ENCODE results near the gene SLC44A1.

Gene SLC44A1

DNA sequence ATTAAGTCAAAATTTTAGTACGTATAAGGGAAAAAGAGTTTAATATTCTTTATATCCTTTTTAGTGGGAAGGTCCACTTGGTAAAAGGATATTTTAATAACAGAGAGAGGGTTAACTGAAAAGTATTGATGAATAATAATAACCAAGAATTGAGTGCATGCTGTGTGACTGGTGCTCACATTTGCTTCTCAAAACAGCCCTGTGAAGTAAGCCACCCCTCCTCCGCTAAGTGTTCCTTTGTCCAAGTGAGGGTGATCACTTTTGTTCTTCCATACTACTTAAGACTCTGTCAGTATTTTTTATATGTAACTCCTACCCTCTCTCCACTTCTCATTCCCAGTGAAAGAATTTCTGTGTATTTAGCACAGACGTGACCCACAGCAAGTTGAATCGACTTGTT lies 51.5 kb downstream of the SLC44A1 start:
- H3K9me3 ChIP-seq (ENCODE audit: severe bottlenecking) = no peaks in the 10 kb centered on the region
- H3K36me3 ChIP-seq = peaks cover 33% of the 10 kb centered on the region
- no peak for DNase-seq
- H3K4me3 ChIP-seq (ENCODE audit: low read depth, low read length) = no peak overlapping the region
- H3K27ac ChIP-seq = no peak overlapping the region
- TF ChIP-seq, protein P1, sequence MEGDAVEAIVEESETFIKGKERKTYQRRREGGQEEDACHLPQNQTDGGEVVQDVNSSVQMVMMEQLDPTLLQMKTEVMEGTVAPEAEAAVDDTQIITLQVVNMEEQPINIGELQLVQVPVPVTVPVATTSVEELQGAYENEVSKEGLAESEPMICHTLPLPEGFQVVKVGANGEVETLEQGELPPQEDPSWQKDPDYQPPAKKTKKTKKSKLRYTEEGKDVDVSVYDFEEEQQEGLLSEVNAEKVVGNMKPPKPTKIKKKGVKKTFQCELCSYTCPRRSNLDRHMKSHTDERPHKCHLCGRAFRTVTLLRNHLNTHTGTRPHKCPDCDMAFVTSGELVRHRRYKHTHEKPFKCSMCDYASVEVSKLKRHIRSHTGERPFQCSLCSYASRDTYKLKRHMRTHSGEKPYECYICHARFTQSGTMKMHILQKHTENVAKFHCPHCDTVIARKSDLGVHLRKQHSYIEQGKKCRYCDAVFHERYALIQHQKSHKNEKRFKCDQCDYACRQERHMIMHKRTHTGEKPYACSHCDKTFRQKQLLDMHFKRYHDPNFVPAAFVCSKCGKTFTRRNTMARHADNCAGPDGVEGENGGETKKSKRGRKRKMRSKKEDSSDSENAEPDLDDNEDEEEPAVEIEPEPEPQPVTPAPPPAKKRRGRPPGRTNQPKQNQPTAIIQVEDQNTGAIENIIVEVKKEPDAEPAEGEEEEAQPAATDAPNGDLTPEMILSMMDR (IDR thresholded peaks at IDR 0.05; ENCODE audit: low read depth, low read length) = no peak
- no peaks in the 10 kb centered on the region for H3K27me3 ChIP-seq (ENCODE audit: insufficient read depth, low read depth, severe bottlenecking)

DNA sequence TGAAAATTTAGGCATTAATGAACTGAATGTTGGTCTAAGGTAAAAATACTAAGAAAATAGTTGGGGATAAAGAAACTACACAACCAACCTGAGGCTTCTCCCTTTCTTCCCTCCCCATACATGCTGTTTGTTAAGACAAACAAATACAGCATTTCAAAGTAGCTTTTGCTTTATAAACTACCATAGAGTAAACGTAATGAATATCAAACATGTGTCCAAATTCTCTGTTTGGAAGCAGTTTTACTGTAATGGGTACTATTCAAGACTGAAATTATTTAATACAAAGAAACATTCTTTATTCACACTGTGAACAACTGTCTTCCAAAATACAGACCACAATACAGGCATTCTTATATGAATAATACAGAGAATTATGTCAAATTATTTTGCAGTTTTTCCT lies 52.0 kb downstream of the SLC44A1 start:
- H3K9me3 ChIP-seq (ENCODE audit: severe bottlenecking) = no peaks in the 10 kb centered on the region
- TF ChIP-seq, protein P1 (IDR thresholded peaks at IDR 0.05; ENCODE audit: low read depth, low read length) = no peak
- no peak overlapping the region for H3K4me3 ChIP-seq (ENCODE audit: low read depth, low read length)
- no peak for DNase-seq
- H3K27me3 ChIP-seq (ENCODE audit: insufficient read depth, low read depth, severe bottlenecking) = no peaks in the 10 kb centered on the region
- peaks cover 36% of the 10 kb centered on the region for H3K36me3 ChIP-seq
- H3K27ac ChIP-seq = 0 out of 2 replicates have a peak overlapping the region, but pooled peaks have one; percentile 0

DNA sequence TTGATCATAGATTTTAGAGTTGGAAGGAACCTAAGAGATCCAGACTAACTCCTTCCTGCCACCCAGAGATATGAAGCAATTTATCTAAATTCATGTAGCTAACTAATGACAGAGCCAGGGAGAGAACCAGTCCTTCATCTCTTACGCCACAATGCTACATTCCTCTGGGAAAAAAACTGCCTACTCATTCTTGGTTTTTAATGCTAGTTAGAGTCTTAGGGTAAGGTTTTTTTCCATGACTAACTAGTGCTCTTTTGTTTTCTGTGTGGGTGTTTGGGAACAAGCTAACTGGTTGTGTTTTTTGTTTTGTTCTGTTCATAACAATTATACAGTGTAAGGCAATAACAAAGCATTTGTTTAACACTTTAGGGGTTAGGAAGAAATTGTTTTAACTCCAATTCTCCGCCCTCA lies 52.4 kb downstream of the SLC44A1 start:
- TF ChIP-seq, protein P1 (IDR thresholded peaks at IDR 0.05; ENCODE audit: low read depth, low read length) = no peak
- H3K27me3 ChIP-seq (ENCODE audit: insufficient read depth, low read depth, severe bottlenecking) = no peaks in the 10 kb centered on the region
- H3K27ac ChIP-seq = no peak overlapping the region
- H3K4me3 ChIP-seq (ENCODE audit: low read depth, low read length) = no peak overlapping the region
- DNase-seq = no peak
- no peaks in the 10 kb centered on the region for H3K9me3 ChIP-seq (ENCODE audit: severe bottlenecking)
- H3K36me3 ChIP-seq = peaks cover 39% of the 10 kb centered on the region

DNA sequence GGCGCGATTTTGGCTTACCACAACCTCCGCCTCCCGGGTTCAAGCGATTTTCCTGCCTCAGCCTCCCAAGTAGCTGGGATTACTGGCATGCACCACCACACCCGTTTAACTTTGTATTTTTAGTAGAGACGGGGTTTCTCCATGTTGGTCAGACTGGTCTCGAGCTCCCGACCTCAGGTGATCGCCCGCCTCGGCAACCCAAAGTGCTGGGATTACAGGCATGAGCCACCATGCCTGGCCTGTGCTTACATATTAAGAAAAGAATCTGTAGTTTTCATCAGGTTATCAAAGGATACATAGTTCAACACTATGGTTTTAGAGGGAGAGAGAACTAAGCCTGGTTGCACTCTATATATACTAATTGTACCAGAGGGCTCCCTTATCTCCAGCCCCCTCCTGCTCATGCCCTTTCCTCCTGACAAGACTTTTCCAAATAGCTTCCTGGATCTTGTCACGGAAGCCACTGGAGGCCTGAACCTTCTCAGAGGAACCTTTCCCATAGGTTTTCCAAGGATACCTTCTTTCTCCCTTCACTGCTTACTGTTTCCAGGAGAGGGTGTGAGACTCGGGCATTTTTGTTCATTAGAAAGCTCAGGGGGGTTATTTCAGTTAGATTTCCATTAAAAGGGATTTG lies 53.1 kb downstream of the SLC44A1 start:
- no peak for DNase-seq
- TF ChIP-seq, protein P1 (IDR thresholded peaks at IDR 0.05; ENCODE audit: low read depth, low read length) = no peak
- Histone ChIP-seq H3K27ac (no peak overlapping the region), H3K36me3 (peaks cover 46% of the 10 kb centered on the region), H3K27me3 (ENCODE audit: insufficient read depth, low read depth, severe bottlenecking) (no peaks in the 10 kb centered on the region), H3K9me3 (ENCODE audit: severe bottlenecking) (no peaks in the 10 kb centered on the region), H3K4me3 (ENCODE audit: low read depth, low read length) (no peak overlapping the region)

DNA sequence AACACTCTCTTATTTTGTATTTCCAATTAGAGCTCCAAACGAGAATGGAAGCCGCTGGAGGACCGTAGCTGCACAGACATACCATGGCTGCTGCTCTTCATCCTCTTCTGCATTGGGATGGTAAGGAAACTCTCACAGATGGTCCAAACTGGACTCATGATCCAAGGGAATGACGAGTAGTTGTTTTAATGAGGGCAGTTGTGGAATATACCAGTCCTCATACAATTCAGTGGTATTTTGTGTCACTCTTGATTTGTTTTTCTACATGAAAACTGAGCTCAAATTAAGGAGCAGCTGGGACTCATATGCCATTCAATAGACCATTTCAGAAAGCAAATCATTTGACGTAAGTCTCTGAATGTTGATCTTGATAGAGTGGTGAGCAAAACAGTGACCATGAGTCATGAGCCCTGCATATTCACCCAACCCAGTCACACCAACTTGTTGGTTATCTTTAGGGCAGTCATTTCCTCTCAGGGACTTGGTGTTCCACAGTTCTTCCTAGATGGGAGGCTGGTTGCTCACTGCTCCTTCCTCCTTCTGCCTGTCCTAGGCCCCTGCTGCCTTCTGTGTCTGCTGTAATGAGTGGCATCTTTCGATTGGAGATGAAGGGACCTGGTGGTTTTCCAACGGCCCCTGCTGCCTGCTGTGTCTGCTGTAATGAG lies 54.9 kb downstream of the SLC44A1 start:
- H3K4me3 ChIP-seq (ENCODE audit: low read depth, low read length) = no peak overlapping the region
- peaks cover 64% of the 10 kb centered on the region for H3K36me3 ChIP-seq
- TF ChIP-seq, protein P1 (IDR thresholded peaks at IDR 0.05; ENCODE audit: low read depth, low read length) = no peak
- H3K9me3 ChIP-seq (ENCODE audit: severe bottlenecking) = no peaks in the 10 kb centered on the region
- no peak for DNase-seq
- no peaks in the 10 kb centered on the region for H3K27me3 ChIP-seq (ENCODE audit: insufficient read depth, low read depth, severe bottlenecking)
- no peak overlapping the region for H3K27ac ChIP-seq
